ENCODE measurements around the gene ZDHHC14. TPM values are rescaled to one million over a fixed set of nuclear protein-coding genes. Genes with fewer than 3 reads are reported as not detected.

The ZDHHC14 gene
- total RNA-seq, 2 experiments from 2014 or later = 1.3 to 1.6 TPM

DNA sequence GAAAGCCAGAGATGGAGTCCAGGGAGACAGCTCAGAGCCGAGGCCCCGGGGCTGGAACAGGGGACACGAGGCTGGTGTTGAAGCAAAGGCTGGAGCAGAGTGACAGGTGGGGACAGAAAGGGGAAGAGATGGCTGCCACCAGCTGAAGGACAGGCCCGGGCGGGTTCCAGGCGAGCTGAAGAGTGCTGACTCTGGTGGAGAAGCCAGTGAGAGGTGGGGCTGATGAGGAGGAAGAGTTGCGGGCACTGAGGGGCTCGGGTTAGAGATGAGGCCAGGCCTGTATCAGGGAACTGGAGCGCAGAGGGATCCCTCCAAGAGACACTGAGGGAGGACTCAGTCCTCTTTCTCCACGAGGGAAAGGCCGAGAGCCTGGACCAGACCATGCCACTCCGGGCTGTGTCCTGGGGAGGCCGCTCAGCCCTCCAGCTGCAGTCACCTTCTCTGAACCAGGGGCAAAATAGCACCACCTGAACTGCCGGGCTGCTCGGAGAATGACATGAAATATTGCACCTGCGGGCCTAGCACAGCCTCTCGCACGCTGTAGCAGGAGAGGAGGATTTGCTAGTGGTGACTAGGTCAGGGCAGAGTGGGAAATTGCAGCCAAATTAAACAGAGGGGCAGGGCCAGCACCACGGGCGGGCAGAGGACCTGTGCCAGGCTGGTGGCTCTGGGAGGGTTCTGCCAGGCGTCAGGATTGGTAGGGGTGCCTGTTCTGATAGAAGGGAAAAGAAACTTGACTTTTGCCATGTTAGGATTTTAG, 175.9 kb downstream of the ZDHHC14 start:
- Histone ChIP-seq H3K4me3 (ENCODE audit: low read length) (no peak overlapping the region), H3K27me3 (ENCODE audit: control insufficient read depth in 1 of 2, insufficient read depth in 2 of 2, low read length in 2 of 2) (no peaks in the 10 kb centered on the region), H3K4me1 (ENCODE audit: insufficient read depth, low read length) (peaks cover 9% of the 10 kb centered on the region), H3K9me3 (ENCODE audit: control insufficient read depth in 1 of 2, insufficient read depth in 1 of 2, low read length in 2 of 2) (no peaks in the 10 kb centered on the region), H3K27ac (ENCODE audit: low read depth in 1 of 2, low read length in 2 of 2) (no peak overlapping the region), H3K36me3 (ENCODE audit: insufficient read depth, low read length) (no peaks in the 10 kb centered on the region)
- Mint-ChIP-seq H3K27ac (no peak overlapping the region), H3K9me3 (no peaks in the 10 kb centered on the region), H3K36me3 (ENCODE audit: low read depth) (no peaks in the 10 kb centered on the region), H3K27me3 (no peaks in the 10 kb centered on the region), H3K4me3 (no peak overlapping the region), H3K4me1 (ENCODE audit: low read depth) (peaks cover 14% of the 10 kb centered on the region)
- intact Hi-C loops (cut with DNase I, micrococcal nuclease) = no loop called here
- TF ChIP-seq, protein P1, sequence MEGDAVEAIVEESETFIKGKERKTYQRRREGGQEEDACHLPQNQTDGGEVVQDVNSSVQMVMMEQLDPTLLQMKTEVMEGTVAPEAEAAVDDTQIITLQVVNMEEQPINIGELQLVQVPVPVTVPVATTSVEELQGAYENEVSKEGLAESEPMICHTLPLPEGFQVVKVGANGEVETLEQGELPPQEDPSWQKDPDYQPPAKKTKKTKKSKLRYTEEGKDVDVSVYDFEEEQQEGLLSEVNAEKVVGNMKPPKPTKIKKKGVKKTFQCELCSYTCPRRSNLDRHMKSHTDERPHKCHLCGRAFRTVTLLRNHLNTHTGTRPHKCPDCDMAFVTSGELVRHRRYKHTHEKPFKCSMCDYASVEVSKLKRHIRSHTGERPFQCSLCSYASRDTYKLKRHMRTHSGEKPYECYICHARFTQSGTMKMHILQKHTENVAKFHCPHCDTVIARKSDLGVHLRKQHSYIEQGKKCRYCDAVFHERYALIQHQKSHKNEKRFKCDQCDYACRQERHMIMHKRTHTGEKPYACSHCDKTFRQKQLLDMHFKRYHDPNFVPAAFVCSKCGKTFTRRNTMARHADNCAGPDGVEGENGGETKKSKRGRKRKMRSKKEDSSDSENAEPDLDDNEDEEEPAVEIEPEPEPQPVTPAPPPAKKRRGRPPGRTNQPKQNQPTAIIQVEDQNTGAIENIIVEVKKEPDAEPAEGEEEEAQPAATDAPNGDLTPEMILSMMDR (IDR thresholded peaks at IDR 0.05) = no peak
- ATAC-seq (ENCODE audit: poor library complexity) = no peak
- CTCF ChIA-PET = no interaction called here
- DNase-seq = no peak
- POLR2A ChIA-PET = no interaction called here

- H3K27me3 ChIP-seq (ENCODE audit: control insufficient read depth in 1 of 2, insufficient read depth in 2 of 2, low read length in 2 of 2) = no peaks in the 10 kb centered on the region
- ATAC-seq (ENCODE audit: poor library complexity) = no peak
- ChIA-PET POLR2A (no interaction called here), CTCF (no interaction called here)
- intact Hi-C loops (cut with DNase I, micrococcal nuclease) = no loop called here
- no peaks in the 10 kb centered on the region for H3K27me3 Mint-ChIP-seq
- H3K36me3 ChIP-seq (ENCODE audit: insufficient read depth, low read length) = no peaks in the 10 kb centered on the region
- no peak overlapping the region for H3K4me3 ChIP-seq (ENCODE audit: low read length)
- no peak overlapping the region for H3K4me3 Mint-ChIP-seq
- no peaks in the 10 kb centered on the region for H3K9me3 Mint-ChIP-seq
- H3K27ac ChIP-seq (ENCODE audit: low read depth in 1 of 2, low read length in 2 of 2) = no peak overlapping the region
- no peak for DNase-seq
- H3K4me1 Mint-ChIP-seq (ENCODE audit: low read depth) = peaks cover 21% of the 10 kb centered on the region
- TF ChIP-seq, protein P1 (IDR thresholded peaks at IDR 0.05) = no peak
- H3K36me3 Mint-ChIP-seq (ENCODE audit: low read depth) = no peaks in the 10 kb centered on the region
- H3K4me1 ChIP-seq (ENCODE audit: insufficient read depth, low read length) = peaks cover 16% of the 10 kb centered on the region
- no peak overlapping the region for H3K27ac Mint-ChIP-seq
- H3K9me3 ChIP-seq (ENCODE audit: control insufficient read depth in 1 of 2, insufficient read depth in 1 of 2, low read length in 2 of 2) = no peaks in the 10 kb centered on the region
Observed at GRCh38 chr6:157557559-157557958, 176.6 kb downstream of the ZDHHC14 start.

GRCh38 chr6:157558049-157558448, 177.1 kb downstream of the ZDHHC14 start:
- no peaks in the 10 kb centered on the region for H3K9me3 ChIP-seq (ENCODE audit: control insufficient read depth in 1 of 2, insufficient read depth in 1 of 2, low read length in 2 of 2)
- Mint-ChIP-seq H3K36me3 (ENCODE audit: low read depth) (no peaks in the 10 kb centered on the region), H3K27ac (no peak overlapping the region), H3K4me1 (ENCODE audit: low read depth) (peaks cover 21% of the 10 kb centered on the region), H3K9me3 (no peaks in the 10 kb centered on the region), H3K27me3 (no peaks in the 10 kb centered on the region), H3K4me3 (no peak overlapping the region)
- no peaks in the 10 kb centered on the region for H3K36me3 ChIP-seq (ENCODE audit: insufficient read depth, low read length)
- CTCF ChIA-PET = no interaction called here
- no peak overlapping the region for H3K4me3 ChIP-seq (ENCODE audit: low read length)
- ATAC-seq (ENCODE audit: poor library complexity) (no peak), DNase-seq (no peak)
- peaks cover 21% of the 10 kb centered on the region for H3K4me1 ChIP-seq (ENCODE audit: insufficient read depth, low read length)
- H3K27ac ChIP-seq (ENCODE audit: low read depth in 1 of 2, low read length in 2 of 2) = no peak overlapping the region
- POLR2A ChIA-PET = no interaction called here
- intact Hi-C loops (cut with DNase I, micrococcal nuclease) = no loop called here
- TF ChIP-seq, protein P1 (IDR thresholded peaks at IDR 0.05) = no peak
- H3K27me3 ChIP-seq (ENCODE audit: control insufficient read depth in 1 of 2, insufficient read depth in 2 of 2, low read length in 2 of 2) = no peaks in the 10 kb centered on the region
